ENCODE results near the gene PPM1N. TPM values are rescaled to one million over a fixed set of nuclear protein-coding genes. Genes with fewer than 3 reads are reported as not detected.
A peak's percentile ranks its signal among the peaks of the same experiment; 100 is the strongest.

The PPM1N gene
- total and polyA plus RNA-seq, 2 of the 13 experiments (the other 11 are each of a cell fraction or from before 2014, with no cell fraction given), result 0.31 to 1.8 TPM

DNA sequence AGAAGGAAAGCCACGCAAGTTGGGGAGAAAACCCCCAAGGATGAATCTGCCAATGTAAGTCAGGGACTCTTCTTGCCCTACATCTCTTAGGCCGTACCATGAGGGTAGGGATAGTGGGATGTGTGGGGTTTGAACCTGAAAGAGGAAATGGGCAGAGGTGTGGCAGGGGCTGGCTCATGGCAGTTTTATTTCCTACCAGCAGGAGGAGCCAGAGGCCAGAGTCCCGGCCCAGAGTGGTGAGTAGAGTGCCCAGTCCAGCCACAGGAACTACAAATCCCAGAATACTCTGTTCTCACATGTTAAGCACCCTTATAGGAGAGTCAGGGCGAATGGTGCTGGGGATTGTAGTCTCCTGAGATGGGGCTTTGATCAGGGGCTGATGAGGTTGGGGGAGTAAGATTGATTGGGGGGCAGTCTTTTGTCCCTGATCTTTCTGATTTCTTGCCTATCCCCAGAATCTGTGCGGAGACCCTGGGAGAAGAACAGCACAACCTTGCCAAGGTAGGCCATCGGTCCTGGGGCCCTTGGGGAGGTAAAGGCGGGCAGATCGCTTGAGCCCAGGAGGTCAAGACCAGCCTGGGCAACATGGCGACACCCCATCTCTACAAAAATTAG lies 25.5 kb downstream of the PPM1N start (continued):
- no peak for TF ChIP-seq FOXC1 (CRISPR knock-in tag; IDR thresholded peaks at IDR 0.05; ENCODE audit: borderline replicate concordance)
- TF ChIP-seq ZNF549 (CRISPR knock-in tag; IDR thresholded peaks at IDR 0.05), result no peak
- TF ChIP-seq, protein P1, sequence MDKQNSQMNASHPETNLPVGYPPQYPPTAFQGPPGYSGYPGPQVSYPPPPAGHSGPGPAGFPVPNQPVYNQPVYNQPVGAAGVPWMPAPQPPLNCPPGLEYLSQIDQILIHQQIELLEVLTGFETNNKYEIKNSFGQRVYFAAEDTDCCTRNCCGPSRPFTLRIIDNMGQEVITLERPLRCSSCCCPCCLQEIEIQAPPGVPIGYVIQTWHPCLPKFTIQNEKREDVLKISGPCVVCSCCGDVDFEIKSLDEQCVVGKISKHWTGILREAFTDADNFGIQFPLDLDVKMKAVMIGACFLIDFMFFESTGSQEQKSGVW (CRISPR knock-in tag; IDR thresholded peaks at IDR 0.05; ENCODE audit: borderline replicate concordance), result no peak
- TF ChIP-seq, protein P2, sequence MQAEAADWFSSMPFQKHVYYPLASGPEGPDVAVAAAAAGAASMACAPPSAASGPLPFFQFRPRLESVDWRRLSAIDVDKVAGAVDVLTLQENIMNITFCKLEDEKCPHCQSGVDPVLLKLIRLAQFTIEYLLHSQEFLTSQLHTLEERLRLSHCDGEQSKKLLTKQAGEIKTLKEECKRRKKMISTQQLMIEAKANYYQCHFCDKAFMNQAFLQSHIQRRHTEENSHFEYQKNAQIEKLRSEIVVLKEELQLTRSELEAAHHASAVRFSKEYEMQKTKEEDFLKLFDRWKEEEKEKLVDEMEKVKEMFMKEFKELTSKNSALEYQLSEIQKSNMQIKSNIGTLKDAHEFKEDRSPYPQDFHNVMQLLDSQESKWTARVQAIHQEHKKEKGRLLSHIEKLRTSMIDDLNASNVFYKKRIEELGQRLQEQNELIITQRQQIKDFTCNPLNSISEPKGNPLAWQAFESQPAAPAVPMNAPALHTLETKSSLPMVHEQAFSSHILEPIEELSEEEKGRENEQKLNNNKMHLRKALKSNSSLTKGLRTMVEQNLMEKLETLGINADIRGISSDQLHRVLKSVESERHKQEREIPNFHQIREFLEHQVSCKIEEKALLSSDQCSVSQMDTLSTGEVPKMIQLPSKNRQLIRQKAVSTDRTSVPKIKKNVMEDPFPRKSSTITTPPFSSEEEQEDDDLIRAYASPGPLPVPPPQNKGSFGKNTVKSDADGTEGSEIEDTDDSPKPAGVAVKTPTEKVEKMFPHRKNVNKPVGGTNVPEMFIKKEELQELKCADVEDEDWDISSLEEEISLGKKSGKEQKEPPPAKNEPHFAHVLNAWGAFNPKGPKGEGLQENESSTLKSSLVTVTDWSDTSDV (CRISPR knock-in tag; IDR thresholded peaks at IDR 0.05), result no peak
- TF ChIP-seq NR2C2 (CRISPR knock-in tag; IDR thresholded peaks at IDR 0.05; ENCODE audit: borderline replicate concordance), result 0 out of 2 replicates have a peak, but pooled peaks have one; percentile 26
- no peak for TF ChIP-seq JDP2 (CRISPR knock-in tag; IDR thresholded peaks at IDR 0.05; ENCODE audit: borderline replicate concordance)
- no peak for TF ChIP-seq ZNF672 (CRISPR knock-in tag; IDR thresholded peaks at IDR 0.05)
- no peak for TF ChIP-seq HHEX (CRISPR knock-in tag; IDR thresholded peaks at IDR 0.05)
- TF ChIP-seq ZNF263 (CRISPR knock-in tag; IDR thresholded peaks at IDR 0.05), result no peak
- TF ChIP-seq HNF4A (CRISPR knock-in tag; IDR thresholded peaks at IDR 0.05), result no peak
- 0 out of 2 replicates have a peak, but pooled peaks have one; percentile 38 for TF ChIP-seq NFKB2 (CRISPR knock-in tag; IDR thresholded peaks at IDR 0.05; ENCODE audit: borderline replicate concordance)
- TF ChIP-seq CBX2 (IDR thresholded peaks at IDR 0.05; ENCODE audit: low read depth, low read length), result no peak
- no peak for TF ChIP-seq CBX2 (CRISPR knock-in tag; IDR thresholded peaks at IDR 0.05; ENCODE audit: low read depth)
- TF ChIP-seq ZFY (CRISPR knock-in tag; IDR thresholded peaks at IDR 0.05), result peak; percentile 21; the same call in 1 of the 2 replicates
- TF ChIP-seq ZNF878 (CRISPR knock-in tag; IDR thresholded peaks at IDR 0.05), result no peak
- no peak for TF ChIP-seq RFXANK (CRISPR knock-in tag; IDR thresholded peaks at IDR 0.05)
- no peak for TF ChIP-seq CSRNP1 (CRISPR knock-in tag; IDR thresholded peaks at IDR 0.05)
- TF ChIP-seq ZNF124 (CRISPR knock-in tag; IDR thresholded peaks at IDR 0.05), result 0 out of 2 replicates have a peak, but pooled peaks have one; percentile 39
- no peak for TF ChIP-seq ZNF546 (CRISPR knock-in tag; conservative IDR thresholded peaks at IDR 0.05)
- no peak for TF ChIP-seq BORCS8-MEF2B (CRISPR knock-in tag; IDR thresholded peaks at IDR 0.05)
- TF ChIP-seq ERF (CRISPR knock-in tag; IDR thresholded peaks at IDR 0.05), result peak; percentile 53; the same call in 1 of the 2 replicates
- TF ChIP-seq TAF1 (CRISPR knock-in tag; IDR thresholded peaks at IDR 0.05), result no peak
- no peak for TF ChIP-seq ZNF775 (CRISPR knock-in tag; IDR thresholded peaks at IDR 0.05; ENCODE audit: borderline replicate concordance)
- no peak for TF ChIP-seq ZBTB20 (CRISPR knock-in tag; IDR thresholded peaks at IDR 0.05; ENCODE audit: borderline replicate concordance, low read depth)
